Glomerular visceral epithelial cell (primary cell): ENCODE results near the gene EPS15.
"Not testable (repeated sequence)": the region's sequence is repeated elsewhere in the genome, so short reads cannot be mapped to it uniquely, and the experiment has no call there.

ENCODE experiments used
- DNase-seq: peaks from one replicate; pipeline ENCODE4 v3.0.0-alpha.2; 2016; ENCODE audit errors: extremely low spot score

Gene EPS15

DNA sequence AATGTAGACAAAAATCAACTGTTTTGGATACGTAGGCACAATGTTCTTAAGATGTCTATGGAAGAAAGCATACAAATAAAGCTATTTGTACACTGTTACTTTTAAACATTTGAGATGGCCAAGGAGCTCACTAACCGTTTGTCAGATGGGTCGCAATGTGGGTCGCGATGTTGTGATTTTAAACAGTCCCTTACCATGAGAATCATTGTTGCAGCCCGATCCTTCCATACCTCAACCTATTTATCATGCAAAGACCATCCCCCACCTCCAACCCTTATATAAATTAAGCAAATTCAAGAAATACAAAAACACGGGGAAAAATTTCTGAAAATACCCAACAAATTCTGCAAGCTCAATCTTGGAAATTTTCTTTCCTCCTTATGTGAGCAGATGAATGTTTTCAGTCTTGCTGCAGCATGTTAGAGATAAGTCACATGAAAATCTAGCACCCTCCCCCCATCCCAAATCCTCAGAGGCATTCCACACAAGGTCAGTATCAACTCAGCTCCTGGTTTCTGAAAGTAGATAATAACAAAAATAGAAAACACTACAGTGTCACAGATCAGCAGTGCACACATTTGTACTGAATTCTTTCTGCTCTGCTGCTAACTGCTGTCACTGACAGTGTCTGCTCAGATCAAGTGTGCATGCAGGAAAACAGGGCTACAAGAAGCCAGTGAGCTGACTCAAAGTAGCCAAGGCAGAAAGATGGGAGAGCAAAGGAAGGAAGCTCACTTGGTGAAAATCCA, 95.8 kb downstream of the EPS15 start:
- no peak for DNase-seq

DNA sequence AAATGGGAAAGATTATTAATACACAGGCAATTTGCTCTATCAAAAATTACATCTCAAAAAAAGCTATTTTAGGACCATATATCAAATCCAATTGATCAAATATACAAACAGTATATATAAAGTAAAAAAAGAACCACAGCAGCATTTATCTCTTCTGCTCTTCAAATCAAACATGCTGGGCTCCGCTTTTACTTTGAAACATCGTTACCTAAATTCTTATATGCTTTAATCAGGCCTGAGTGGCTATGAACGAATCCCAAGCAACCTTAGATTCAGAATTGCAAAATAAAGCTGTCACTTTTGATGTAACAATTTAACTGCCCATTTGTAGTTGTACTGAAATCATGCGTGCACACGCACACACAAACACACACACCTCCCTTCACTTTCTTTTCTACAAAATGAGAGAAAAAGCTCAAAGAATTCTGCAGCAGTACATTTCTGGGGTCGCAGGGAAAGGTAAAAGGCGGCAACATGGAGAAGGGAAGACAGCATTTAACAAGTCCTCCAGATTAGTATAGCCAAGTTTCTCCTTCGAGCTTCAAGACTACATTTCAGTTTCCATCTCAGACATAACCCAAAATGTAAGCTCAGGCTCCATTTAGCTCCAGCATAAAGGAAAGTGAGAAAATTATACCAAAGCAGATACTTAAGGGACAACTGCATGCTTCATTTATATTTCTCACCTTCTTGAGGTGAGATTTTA, 96.5 kb downstream of the EPS15 start:
- DNase-seq = no peak

DNA sequence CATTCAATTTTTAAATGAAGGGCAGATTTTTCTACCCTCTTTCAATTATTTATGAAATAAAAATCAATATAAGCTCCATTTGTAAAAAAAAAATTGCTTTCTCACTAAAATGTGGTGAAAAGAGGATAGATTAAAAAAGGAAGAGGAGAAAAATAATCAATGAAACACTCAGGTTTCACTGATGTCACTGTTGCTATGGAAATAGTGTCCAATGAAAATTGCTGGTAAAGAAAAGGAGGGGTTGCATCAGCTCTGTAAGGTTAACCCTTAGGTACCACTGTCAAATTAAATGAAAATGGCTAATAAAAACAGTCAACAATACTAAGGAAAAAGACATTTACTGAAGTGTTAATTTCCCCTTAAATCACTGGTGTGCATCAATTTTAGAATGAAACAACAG, 97.1 kb downstream of the EPS15 start:
- peak; percentile 28 for DNase-seq

DNA sequence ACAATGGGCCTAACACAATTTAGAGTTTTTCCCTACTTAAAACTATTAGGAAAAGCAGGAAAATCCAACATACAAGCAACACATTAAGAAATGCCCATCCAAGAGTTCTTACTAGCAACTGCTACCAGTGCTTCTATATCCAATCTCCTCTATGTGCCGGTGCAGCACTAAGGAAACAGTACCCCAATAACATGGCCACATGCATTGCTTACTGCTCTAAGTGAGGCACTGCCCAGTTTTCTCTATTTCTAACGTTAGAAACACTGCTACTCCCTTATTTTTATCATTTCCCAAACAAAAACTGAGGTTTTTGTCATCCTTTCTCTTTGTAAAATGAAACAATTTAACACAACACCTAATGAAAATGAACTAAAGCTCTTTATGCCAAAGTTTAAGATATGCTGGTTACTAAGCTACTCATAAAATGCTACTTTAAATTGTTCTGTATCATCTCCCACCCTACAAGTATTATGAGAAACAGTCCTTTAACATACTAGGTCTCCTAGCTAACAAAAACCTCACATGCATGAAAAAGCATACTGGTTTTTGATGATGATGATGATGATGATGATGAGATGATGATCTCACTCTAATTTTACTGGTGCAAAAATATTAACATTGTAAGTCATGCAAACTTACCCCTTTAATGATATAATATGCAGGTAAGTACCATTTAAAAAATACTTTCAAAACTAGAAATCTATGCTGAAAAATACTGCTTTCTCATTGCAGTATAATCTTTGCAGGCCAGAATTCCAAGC, 98.0 kb downstream of the EPS15 start:
- no peak for DNase-seq

GRCh38 chr1:51418384-51418959, 100.6 kb downstream of the EPS15 start:
- DNase-seq = no peak

DNA sequence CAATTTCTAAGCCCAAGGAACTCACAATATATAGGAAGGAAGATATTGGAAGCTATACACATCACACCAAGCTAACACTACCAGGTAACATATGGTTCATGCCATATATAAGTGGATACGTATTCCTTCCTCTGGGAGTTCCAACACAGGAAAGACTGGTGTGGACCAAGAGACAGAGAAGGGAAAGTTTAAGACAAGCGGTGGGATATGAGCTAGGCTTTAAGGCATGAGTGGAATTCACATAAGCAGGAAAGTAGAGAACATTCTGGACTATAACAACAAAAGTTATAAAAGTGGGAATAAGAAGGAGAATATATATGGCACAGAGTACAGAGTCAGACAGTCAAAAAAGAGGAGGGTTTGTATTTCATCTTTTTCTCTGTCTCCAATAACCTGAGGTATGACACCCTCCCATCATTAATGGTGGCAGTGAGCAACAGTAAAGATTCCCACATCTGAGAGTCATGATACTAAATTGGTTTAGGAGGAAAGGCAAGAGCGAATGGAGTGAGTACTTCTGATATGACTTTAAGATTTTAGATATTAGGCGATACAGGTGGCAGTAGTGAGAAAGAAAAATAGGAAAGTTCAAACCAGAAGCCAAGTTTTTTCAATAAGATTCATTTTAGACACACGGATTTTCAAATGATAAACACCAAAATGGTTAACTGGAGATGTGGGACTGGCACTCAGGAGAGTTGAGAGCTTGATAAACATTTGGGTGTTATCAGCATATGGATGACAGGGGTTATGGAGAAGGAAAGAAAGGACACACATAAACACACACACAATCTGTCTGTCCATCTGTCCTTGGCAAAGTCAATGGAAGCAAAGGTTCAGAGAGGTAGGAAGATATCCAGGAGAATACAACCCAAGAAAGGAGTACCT, 101.3 kb downstream of the EPS15 start:
- DNase-seq = no peak

DNA sequence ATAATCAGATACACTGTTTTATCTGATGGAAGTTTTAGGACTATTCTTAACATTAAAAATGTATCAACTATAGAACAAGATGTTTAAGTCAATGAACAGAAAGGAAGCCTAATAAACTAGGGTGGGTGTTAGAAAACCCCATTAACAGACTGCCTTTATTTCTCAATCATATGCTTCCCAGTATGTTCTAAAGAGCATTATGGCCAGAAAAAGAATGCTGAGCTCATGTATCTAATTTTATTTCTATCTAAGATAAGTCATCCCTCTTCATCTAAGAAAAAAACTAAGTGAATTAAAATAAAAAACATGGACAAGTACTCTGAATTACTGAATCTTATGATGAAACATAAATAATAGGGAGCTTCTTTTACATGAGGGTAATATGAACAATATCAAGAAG, 102.2 kb downstream of the EPS15 start:
- DNase-seq = no peak

GRCh38 chr1:51415963-51416362, 103.1 kb downstream of the EPS15 start:
- DNase-seq = no peak

- DNase-seq = no peak
These were observed 104.3 kb downstream of the EPS15 start for GRCh38 chr1:51414811-51415210.

DNA sequence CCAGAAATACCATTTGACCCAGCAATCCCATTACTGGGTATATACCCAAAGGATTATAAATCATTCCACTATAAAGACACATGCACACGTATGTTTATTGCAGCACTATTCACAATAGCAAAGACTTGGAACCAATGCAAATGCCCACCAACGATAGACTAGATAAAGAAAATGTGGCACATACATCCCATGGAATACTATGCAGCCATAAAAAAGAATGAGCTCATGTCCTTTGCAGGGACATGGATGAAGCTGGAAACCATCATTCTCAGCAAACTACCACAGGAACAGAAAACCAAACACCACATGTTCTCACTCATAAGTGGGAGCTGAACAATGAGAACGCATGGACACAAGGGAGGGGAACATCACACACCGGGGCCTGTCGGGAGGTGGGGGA, 107.2 kb downstream of the EPS15 start:
- DNase-seq = not testable (repeated sequence)

DNA sequence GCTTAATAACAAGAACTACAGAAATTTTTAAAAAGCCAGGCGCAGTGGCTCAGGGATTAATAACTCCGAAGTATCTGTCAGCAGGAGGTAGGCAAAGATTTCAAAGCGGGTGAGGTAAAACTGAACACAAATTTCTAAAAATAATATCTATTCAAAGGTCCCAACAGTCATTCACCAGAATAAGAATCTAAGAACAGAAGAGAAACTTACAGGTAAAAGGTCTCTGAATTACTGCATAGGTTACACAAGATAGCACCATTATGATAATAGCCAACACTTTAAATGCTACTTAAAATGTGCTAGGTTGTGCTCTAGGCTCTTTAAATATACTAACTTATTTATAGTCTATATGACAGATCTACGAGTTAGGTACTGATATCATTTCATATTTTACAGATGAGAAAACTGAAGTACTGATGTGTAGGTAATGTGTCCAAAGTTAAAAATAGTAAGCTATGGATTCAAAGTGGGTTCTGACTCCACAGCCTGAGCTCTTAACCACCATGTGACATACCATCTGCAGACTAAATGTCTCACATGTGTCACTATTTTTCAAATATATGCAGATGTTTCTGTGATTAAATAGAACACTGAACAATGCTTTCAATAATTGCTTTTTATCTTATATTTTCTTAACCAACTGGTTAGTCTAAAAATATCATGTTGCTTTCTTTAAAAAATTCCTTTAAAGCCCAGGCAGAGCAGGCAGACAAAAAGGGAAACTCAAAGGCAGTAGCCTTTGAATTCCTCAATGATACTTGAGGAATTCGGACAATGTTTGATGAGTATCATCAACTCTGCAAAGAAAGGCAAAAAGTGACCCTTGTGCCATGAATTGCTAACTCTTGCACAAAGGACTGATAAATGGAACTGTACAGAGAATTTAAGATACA, 108.3 kb downstream of the EPS15 start:
- no peak for DNase-seq

- DNase-seq = not testable (repeated sequence)
These were observed 109.1 kb downstream of the EPS15 start for GRCh38 chr1:51409755-51410541.

- DNase-seq = no peak
These were observed 126.8 kb downstream of the EPS15 start for GRCh38 chr1:51392241-51392640.

DNA sequence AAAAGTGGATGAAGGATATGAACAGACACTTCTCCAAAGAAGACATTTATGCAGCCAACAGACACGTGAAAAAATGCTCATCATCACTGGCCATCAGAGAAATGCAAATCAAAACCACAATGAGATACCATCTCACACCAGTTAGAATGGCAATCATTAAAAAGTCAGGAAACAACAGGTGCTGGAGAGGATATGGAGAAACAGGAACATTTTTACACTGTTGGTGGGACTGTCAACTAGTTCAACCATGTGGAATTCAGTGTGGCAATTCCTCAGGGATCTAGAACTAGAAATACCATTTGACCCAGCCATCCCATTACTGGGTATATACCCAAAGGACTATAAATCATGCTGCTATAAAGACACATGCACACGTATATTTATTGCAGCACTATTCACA, 128.4 kb downstream of the EPS15 start:
- not testable (repeated sequence) for DNase-seq

GRCh38 chr1:51387288-51387687, 131.8 kb downstream of the EPS15 start:
- not testable (repeated sequence) for DNase-seq

DNA sequence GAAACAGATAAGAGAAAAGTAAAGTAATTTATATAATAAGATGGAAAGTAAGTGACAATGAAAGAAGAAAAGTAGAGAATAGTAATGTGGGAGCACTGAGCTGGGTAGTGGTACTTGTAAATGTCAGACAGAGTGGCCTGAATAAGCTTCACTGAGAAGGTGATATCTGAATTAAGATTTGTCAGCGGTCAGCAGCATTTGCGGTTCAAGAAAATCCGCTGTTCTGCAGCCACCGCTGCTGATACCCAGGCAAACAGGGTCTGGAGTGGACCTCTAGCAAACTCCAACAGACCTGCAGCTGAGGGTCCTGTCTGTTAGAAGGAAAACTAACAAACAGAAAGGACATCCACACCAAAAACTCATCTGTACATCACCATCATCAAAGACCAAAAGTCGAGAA, 132.8 kb downstream of the EPS15 start:
- DNase-seq = not testable (repeated sequence)

- no peak for DNase-seq
These were observed 133.3 kb downstream of the EPS15 start for GRCh38 chr1:51385776-51386175.

DNA sequence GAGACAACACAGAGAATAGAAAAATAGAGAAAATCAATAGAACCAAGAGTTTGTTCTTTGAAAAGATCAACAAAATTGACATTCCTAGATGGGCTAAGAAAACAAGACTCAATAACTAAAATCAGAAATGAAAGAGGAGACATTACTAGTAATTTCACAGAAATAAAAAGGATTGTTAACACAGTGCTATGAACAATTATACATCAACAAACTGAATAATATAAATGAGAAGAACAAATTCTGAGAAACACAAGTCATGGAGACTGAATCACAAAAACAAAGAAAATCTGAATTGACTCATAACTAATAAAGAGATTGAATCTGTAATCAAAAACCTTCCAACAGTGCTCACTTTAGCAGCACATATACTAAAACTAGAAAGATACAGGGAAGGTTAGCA, 137.1 kb downstream of the EPS15 start:
- DNase-seq = no peak

DNA sequence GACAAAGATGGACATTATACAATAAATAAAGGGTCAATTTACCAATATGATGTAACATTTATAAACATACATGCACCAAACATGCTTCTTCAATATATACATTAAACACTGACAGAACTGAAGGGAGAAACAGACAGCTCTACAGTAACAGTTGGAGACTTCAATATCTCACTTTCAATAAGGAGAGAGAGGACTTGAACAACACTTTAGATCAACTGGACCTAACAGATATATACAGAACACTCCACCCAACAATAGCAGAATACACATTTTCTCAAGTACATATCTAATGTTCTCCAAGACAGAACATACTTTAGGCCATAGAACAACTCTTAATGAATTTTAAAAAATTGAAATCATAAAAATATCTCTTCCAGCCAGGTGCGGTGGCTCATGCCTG, 138.1 kb downstream of the EPS15 start:
- no peak for DNase-seq
